DND-41 (cell line): ENCODE measurements around the gene ALKBH5.

Source experiments
- ATAC-seq: fragments of 200-7000 bp; cut with Tn5 transposase; 3 replicates; pipeline ENCODE4 v1.9.1; 2021; ENCODE audit warnings: low read depth; ENCODE audit not compliant: insufficient read depth
- DNase-seq: peaks from one replicate; pipeline ENCODE4 v3.0.0-alpha.2; 2020
- H2AFZ ChIP-seq: 2 replicates; pipeline ENCODE4 v1.6.0; 2012; ENCODE audit warnings: low read depth, low read length
- H3K27ac ChIP-seq: 2 replicates; pipeline ENCODE4 v1.5.1; 2012; ENCODE audit warnings: low read length, inconsistent platforms
- H3K27me3 ChIP-seq: fragments of 200-600 bp; sonication (generic); 2 replicates; pipeline ENCODE4 v1.6.0; 2012; ENCODE audit warnings: low read length, mild to moderate bottlenecking, inconsistent platforms; ENCODE audit not compliant: insufficient read depth, poor library complexity
- H3K36me3 ChIP-seq: 2 replicates; pipeline ENCODE4 v1.5.1; 2012; ENCODE audit warnings: low read length, inconsistent platforms; ENCODE audit not compliant: insufficient read depth
- H3K4me1 ChIP-seq: 2 replicates; pipeline ENCODE4 v1.5.1; 2012; ENCODE audit warnings: mild to moderate bottlenecking, low read length; ENCODE audit not compliant: insufficient read depth
- H3K4me2 ChIP-seq: 2 replicates; pipeline ENCODE4 v1.6.0; 2012; ENCODE audit warnings: mild to moderate bottlenecking, moderate library complexity, low read length, inconsistent platforms; ENCODE audit not compliant: insufficient read depth
- H3K4me3 ChIP-seq, 2 experiments: fragments of 200-600 bp in 1 of 2; shearing (Covaris generic) in 1 of 2; 2 replicates each; pipeline ENCODE4 v1.5.1; 2012 to 2016; ENCODE audit warnings: inconsistent platforms in 2 of 2, low read length in 2 of 2, mild to moderate bottlenecking in 2 of 2, low read depth in 1 of 2, moderate library complexity in 1 of 2
- H3K79me2 ChIP-seq: 2 replicates; pipeline ENCODE4 v1.6.0; 2012; ENCODE audit warnings: low read length, inconsistent platforms; ENCODE audit not compliant: insufficient read depth
- H3K9ac ChIP-seq: 2 replicates; pipeline ENCODE4 v1.6.0; 2012; ENCODE audit warnings: low read depth, mild to moderate bottlenecking, inconsistent platforms, low read length, moderate library complexity
- H3K9me3 ChIP-seq: 2 replicates; pipeline ENCODE4 v1.5.1; 2012; ENCODE audit warnings: low read length, moderate library complexity, mild to moderate bottlenecking, inconsistent platforms; ENCODE audit not compliant: insufficient read depth, severe bottlenecking
- H4K20me1 ChIP-seq: 2 replicates; pipeline ENCODE4 v1.6.0; 2012; ENCODE audit warnings: low read length; ENCODE audit not compliant: insufficient read depth
- EZH2 ChIP-seq: IDR thresholded peaks from 3 replicates; pipeline ENCODE4 v1.6.1; 2012; ENCODE audit warnings: borderline replicate concordance, low read depth, mild to moderate bottlenecking, moderate library complexity, low read length, inconsistent platforms; ENCODE audit not compliant: severe bottlenecking
- TF ChIP-seq, protein P1 (sequence below): IDR thresholded peaks from 2 replicates; pipeline ENCODE4 v1.5.1; 2012; ENCODE audit warnings: borderline replicate concordance, low read length, moderate library complexity, mild to moderate bottlenecking; ENCODE audit not compliant: poor library complexity, severe bottlenecking; ENCODE audit errors: extremely low read depth

The ALKBH5 gene

DNA sequence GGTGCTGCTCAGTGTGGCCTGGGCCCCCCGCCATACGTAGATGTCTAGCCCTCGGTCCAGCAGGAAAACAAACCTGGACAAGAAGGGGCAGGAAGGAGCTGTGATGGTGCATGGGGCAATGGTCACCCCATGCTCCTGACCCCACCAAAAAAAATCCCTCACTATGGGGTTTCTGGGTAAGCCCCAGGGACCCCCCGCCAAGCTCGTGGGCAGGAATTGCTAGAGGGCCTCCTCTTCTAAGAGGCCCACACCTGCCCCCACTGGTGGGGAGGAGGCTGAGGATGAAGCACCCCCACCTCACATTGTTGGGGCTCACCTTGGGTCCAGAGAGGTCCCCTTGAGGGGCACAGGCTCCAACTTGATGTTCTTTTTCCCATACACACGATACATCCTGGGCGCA lies 65.2 kb downstream of the ALKBH5 start:
- H3K27me3 ChIP-seq = no peaks in the 10 kb centered on the region
- peaks cover 93% of the 10 kb centered on the region for H3K36me3 ChIP-seq
- TF ChIP-seq, protein P1, sequence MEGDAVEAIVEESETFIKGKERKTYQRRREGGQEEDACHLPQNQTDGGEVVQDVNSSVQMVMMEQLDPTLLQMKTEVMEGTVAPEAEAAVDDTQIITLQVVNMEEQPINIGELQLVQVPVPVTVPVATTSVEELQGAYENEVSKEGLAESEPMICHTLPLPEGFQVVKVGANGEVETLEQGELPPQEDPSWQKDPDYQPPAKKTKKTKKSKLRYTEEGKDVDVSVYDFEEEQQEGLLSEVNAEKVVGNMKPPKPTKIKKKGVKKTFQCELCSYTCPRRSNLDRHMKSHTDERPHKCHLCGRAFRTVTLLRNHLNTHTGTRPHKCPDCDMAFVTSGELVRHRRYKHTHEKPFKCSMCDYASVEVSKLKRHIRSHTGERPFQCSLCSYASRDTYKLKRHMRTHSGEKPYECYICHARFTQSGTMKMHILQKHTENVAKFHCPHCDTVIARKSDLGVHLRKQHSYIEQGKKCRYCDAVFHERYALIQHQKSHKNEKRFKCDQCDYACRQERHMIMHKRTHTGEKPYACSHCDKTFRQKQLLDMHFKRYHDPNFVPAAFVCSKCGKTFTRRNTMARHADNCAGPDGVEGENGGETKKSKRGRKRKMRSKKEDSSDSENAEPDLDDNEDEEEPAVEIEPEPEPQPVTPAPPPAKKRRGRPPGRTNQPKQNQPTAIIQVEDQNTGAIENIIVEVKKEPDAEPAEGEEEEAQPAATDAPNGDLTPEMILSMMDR = no peak
- TF ChIP-seq EZH2 = no peak
- peaks cover 15% of the 10 kb centered on the region for H4K20me1 ChIP-seq
- no peaks in the 10 kb centered on the region for H3K9me3 ChIP-seq
- H3K79me2 ChIP-seq = no peaks in the 10 kb centered on the region
- no peak overlapping the region for H2AFZ ChIP-seq
- H3K4me1 ChIP-seq = no peaks in the 10 kb centered on the region
- no peak overlapping the region for H3K9ac ChIP-seq
- H3K4me3 ChIP-seq = no peak overlapping the region
- DNase-seq (no peak), ATAC-seq (no peak)
- no peak overlapping the region for H3K27ac ChIP-seq
- no peak overlapping the region for H3K4me2 ChIP-seq

- H3K27me3 ChIP-seq = no peaks in the 10 kb centered on the region
- no peak overlapping the region for H3K27ac ChIP-seq
- no peaks in the 10 kb centered on the region for H3K4me1 ChIP-seq
- H3K36me3 ChIP-seq = peaks cover 95% of the 10 kb centered on the region
- H3K79me2 ChIP-seq = no peaks in the 10 kb centered on the region
- ATAC-seq (no peak), DNase-seq (no peak)
- no peak overlapping the region for H3K9ac ChIP-seq
- no peak overlapping the region for H3K4me2 ChIP-seq
- H2AFZ ChIP-seq = no peak overlapping the region
- TF ChIP-seq, protein P1 = no peak
- no peak for TF ChIP-seq EZH2
- peaks cover 27% of the 10 kb centered on the region for H4K20me1 ChIP-seq
- H3K4me3 ChIP-seq = no peak overlapping the region
- H3K9me3 ChIP-seq = no peaks in the 10 kb centered on the region
Measured at GRCh38 chr17:18250259-18250658, 66.6 kb downstream of the ALKBH5 start.

GRCh38 chr17:18250708-18251107 lies 67.1 kb downstream of the ALKBH5 start:
- Histone ChIP-seq H3K79me2 (no peaks in the 10 kb centered on the region), H4K20me1 (peaks cover 31% of the 10 kb centered on the region), H3K9me3 (no peaks in the 10 kb centered on the region), H3K9ac (no peak overlapping the region), H3K27me3 (no peaks in the 10 kb centered on the region), H3K4me3 (no peak overlapping the region), H3K27ac (no peak overlapping the region), H2AFZ (no peak overlapping the region), H3K4me2 (no peak overlapping the region), H3K36me3 (peaks cover 95% of the 10 kb centered on the region), H3K4me1 (no peaks in the 10 kb centered on the region; the same call in 1 of the 2 replicates)
- no peak for TF ChIP-seq EZH2
- TF ChIP-seq, protein P1 = no peak
- DNase-seq = no peak
- no peak for ATAC-seq

GRCh38 chr17:18251204-18251603 lies 67.6 kb downstream of the ALKBH5 start:
- H3K9me3 ChIP-seq = no peaks in the 10 kb centered on the region
- no peak overlapping the region for H2AFZ ChIP-seq
- peaks cover 4% of the 10 kb centered on the region; the same call in 1 of the 2 replicates for H3K79me2 ChIP-seq
- H3K36me3 ChIP-seq = peaks cover 95% of the 10 kb centered on the region
- no peak for DNase-seq
- H4K20me1 ChIP-seq = peaks cover 36% of the 10 kb centered on the region
- peaks cover under 1% of the 10 kb centered on the region; the same call in 1 of the 2 replicates for H3K4me1 ChIP-seq
- H3K4me2 ChIP-seq = no peak overlapping the region
- TF ChIP-seq EZH2 = no peak
- TF ChIP-seq, protein P1 = no peak
- no peak for ATAC-seq
- H3K9ac ChIP-seq = no peak overlapping the region
- H3K27ac ChIP-seq = no peak overlapping the region
- H3K4me3 ChIP-seq = no peak overlapping the region
- H3K27me3 ChIP-seq = no peaks in the 10 kb centered on the region
